ENCODE measurements around the gene TNFRSF14.
A peak's percentile ranks its signal among the peaks of the same experiment; 100 is the strongest.

The TNFRSF14 gene

DNA sequence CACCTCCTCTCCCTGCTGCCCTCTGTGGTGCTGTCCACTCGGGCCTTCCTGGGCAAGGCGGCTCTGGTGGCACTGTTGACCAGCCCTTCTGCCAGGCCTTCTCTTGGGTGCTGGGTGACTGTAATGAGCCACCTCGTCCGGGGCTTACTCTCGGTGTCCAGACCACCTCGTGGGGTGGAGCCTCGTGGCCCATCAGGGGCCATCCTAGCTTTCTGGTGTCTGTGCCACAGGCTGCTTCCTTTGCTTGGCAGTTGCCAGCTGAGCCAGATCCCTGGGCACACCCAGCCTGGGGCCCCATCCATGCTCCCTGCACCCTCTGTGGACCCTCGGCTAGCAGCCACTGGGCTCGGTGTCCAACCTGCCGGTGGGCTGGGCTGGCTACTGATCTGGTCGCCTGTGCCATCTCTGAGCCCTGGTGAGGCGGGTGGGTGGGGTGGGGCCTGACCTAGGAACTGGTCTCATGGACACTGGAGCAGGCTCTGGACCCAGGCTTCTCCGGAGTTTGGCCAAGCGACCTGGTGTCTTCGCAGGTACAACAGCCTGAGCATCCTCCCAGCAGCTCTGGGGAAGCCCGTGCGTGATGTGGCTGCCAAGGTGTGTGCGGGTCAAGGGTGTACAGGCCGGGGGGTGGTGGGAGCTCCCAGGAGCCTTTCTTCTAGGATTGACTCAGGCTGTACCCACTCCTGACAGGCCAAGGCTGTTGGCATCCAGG lies 31.8 kb downstream of the TNFRSF14 start:
- TF ChIP-seq, protein P1, sequence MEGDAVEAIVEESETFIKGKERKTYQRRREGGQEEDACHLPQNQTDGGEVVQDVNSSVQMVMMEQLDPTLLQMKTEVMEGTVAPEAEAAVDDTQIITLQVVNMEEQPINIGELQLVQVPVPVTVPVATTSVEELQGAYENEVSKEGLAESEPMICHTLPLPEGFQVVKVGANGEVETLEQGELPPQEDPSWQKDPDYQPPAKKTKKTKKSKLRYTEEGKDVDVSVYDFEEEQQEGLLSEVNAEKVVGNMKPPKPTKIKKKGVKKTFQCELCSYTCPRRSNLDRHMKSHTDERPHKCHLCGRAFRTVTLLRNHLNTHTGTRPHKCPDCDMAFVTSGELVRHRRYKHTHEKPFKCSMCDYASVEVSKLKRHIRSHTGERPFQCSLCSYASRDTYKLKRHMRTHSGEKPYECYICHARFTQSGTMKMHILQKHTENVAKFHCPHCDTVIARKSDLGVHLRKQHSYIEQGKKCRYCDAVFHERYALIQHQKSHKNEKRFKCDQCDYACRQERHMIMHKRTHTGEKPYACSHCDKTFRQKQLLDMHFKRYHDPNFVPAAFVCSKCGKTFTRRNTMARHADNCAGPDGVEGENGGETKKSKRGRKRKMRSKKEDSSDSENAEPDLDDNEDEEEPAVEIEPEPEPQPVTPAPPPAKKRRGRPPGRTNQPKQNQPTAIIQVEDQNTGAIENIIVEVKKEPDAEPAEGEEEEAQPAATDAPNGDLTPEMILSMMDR (IDR thresholded peaks at IDR 0.05; ENCODE audit: low read depth, low read length, missing control alignments), result no peak
- in situ Hi-C loops (cut with HindIII; ENCODE audit: low sequenced_read_pairs), result no loop called here
- H3K4me3 ChIP-seq (ENCODE audit: low read depth, low read length), result peak overlapping the region; percentile 69
- no peak for DNase-seq (ENCODE audit: low read depth)

DNA sequence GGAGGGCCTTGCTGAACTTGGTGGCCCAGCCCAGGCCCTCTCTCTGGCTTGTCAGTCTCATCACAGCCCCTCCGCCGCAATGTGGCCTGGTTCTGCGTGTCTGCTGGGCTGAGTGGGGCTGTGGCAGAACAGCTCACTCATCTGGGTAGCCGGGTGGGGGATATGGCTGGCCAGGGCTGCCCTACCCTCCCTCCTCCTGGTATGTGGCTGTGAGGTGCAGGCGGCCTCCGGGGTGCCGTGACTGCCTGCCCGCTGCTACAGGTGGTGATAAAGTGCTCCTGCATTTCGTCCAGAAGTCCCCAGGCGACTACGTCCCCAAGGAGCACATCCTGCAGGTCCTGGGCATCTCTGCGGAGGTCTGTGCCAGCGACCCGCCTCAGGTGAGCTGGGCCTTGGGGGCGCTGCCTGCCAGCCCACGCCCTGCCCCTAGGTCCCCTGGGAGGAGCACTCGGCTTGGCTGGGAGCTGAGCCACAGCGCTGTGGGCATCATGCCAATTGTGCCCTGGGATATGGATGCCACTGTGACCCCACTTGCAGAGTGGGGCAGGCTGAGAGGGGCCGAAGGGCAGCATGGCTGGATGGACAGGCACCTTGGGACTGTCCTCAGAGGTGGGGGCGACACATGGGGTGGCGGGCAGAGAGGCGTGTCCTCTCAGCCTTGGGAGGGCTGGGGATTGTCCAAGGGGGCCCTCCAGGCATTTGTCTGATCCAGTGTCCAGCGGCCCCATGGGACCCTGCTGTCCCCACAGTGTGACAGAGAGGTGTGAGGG lies 32.7 kb downstream of the TNFRSF14 start:
- in situ Hi-C loops (cut with HindIII; ENCODE audit: low sequenced_read_pairs), result no loop called here
- TF ChIP-seq, protein P1 (IDR thresholded peaks at IDR 0.05; ENCODE audit: low read depth, low read length, missing control alignments), result no peak
- no peak for DNase-seq (ENCODE audit: low read depth)
- H3K4me3 ChIP-seq (ENCODE audit: low read depth, low read length), result no peak overlapping the region

DNA sequence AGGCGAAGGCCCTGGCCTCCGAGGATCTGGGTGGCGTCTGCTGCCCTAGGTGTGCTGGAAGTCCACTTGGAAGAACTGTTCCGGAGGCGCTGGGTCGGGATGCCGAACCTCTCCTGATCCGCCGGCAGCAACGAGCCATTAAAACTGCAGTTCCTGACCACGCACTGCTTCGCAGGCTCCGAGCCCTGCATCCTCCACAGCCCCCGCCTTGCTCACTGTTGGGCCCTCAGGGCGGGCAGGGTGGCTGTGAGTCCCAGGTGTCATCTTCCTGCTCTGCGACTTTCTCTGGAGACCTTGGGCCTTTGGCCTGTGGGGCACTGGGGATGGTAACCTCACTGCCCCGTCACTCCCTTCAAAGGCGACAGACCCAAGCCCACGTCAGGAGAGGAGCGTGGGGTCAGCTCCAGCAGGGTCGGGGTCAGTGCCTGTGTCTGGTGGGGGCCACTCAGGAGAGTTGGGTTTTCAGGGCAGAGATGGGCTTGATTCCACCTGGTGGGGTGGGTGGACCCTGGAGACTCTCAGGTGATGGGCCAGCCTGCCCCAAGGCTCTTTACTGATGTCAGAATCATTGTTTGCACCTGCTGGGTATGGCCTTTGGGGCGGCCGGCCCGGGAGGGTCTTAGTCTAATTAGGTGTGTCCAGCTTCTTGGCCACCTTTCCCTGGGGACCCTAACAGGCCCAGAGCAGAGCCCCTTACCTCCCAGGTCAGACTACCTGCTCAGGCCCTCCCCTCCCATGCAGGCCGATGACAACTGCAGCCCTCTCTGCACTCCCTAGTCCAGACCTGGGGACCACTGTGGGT lies 33.5 kb downstream of the TNFRSF14 start:
- no peak for DNase-seq (ENCODE audit: low read depth)
- in situ Hi-C loops (cut with HindIII; ENCODE audit: low sequenced_read_pairs), result no loop called here
- no peak overlapping the region for H3K4me3 ChIP-seq (ENCODE audit: low read depth, low read length)
- TF ChIP-seq, protein P1 (IDR thresholded peaks at IDR 0.05; ENCODE audit: low read depth, low read length, missing control alignments), result no peak

DNA sequence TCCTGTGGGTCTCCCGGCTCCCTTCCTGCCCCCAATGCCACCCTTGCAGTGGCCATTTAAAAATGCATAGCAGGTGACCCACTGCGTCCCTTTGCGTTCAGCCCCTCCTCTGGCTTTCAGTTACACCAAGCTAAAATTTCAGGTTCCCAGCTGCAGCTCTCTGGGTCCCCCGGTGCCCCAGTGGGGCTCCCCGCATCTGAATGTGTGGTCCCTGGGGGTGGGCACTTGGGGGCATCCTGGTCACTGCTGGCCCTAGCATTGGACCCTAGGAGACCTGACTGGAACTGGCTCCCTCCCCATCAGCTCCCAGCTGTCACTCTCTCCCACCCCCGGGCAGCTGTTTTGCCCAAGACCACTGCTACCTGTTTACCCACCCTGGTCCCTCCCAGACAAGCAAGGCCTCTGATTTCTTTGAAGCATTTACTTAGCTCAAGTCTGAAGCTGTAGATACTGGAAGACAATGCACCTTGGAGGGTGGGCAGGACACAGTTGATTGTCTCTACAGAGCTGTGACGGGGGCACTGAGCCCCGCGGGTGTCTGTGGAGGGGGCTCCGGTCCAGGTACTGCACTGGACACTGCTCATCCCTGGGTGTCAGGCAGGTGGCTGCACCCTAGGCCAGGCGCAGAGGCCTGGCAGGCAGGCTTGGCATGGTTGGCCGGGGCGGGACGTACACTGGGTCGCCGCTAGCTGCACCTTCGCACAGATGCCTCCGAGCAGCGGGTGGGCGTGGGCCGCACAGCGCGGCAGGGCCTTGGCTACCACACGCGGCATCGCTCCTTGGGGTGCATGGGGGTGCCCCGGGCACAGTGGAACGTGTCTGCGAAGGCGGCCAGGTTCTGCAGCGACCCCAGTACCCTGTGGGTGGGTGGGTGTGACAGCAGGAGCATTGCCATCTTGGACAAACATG lies 34.3 kb downstream of the TNFRSF14 start:
- TF ChIP-seq, protein P1 (IDR thresholded peaks at IDR 0.05; ENCODE audit: low read depth, low read length, missing control alignments), result no peak
- H3K4me3 ChIP-seq (ENCODE audit: low read depth, low read length), result no peak overlapping the region
- DNase-seq (ENCODE audit: low read depth), result no peak
- in situ Hi-C loops (cut with HindIII; ENCODE audit: low sequenced_read_pairs), result no loop called here

DNA sequence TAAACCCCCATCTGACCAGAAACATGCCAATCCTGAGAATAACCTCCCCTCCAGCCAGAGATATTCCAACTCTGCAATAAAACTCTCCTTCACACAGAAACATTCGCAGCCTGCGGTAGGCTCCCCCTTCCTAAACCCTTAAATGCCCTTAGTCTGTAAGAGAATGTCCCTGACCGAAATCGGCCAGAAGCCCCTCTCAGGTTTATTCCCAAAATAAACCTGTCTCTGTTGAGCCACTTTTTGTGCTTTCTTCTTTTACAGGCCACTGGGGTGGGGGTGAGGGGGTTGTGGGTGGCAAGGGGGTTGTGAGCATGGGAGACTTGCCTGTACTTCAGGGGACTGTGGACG lies 35.0 kb downstream of the TNFRSF14 start:
- in situ Hi-C loops (cut with HindIII; ENCODE audit: low sequenced_read_pairs), result no loop called here
- TF ChIP-seq, protein P1 (IDR thresholded peaks at IDR 0.05; ENCODE audit: low read depth, low read length, missing control alignments), result no peak
- no peak overlapping the region for H3K4me3 ChIP-seq (ENCODE audit: low read depth, low read length)
- DNase-seq (ENCODE audit: low read depth), result no peak

Data from astrocyte of the cerebellum (primary cell).